HuH-7.5 (cell line): ENCODE measurements around the gene GJA10.

Experiments
- DNase-seq: peaks from one replicate; pipeline ENCODE4 v3.0.0; 2011; ENCODE audit warnings: low spot score

The GJA10 gene

GRCh38 chr6:89917216-89917615, 22.9 kb downstream of the GJA10 start:
- no peak for DNase-seq

- DNase-seq: no peak
These were observed 23.6 kb downstream of the GJA10 start for GRCh38 chr6:89917801-89918366.

GRCh38 chr6:89921197-89921596, 26.9 kb downstream of the GJA10 start:
- DNase-seq: no peak

GRCh38 chr6:89921691-89922090, 27.4 kb downstream of the GJA10 start:
- no peak for DNase-seq

- no peak for DNase-seq
These were observed 30.0 kb downstream of the GJA10 start for GRCh38 chr6:89924231-89924630.

- no peak for DNase-seq
These were observed 31.6 kb downstream of the GJA10 start for GRCh38 chr6:89925826-89926225.

- DNase-seq: no peak
These were observed 33.0 kb downstream of the GJA10 start for GRCh38 chr6:89927264-89927663.

- no peak for DNase-seq
These were observed 33.7 kb downstream of the GJA10 start for GRCh38 chr6:89927791-89928550.

GRCh38 chr6:89928604-89929003, 34.3 kb downstream of the GJA10 start:
- DNase-seq: no peak

- no peak for DNase-seq
These were observed 36.5 kb downstream of the GJA10 start for GRCh38 chr6:89930789-89931188.

GRCh38 chr6:89932245-89932802, 38.1 kb downstream of the GJA10 start:
- no peak for DNase-seq

- no peak for DNase-seq
These were observed 40.6 kb downstream of the GJA10 start for GRCh38 chr6:89934685-89935366.

- no peak for DNase-seq
These were observed 41.9 kb downstream of the GJA10 start for GRCh38 chr6:89936177-89936576.

- DNase-seq: no peak
These were observed 43.7 kb downstream of the GJA10 start for GRCh38 chr6:89938014-89938413.

GRCh38 chr6:89939144-89939543, 44.9 kb downstream of the GJA10 start:
- DNase-seq: no peak

- DNase-seq: peak; percentile 86
These were observed 46.2 kb downstream of the GJA10 start for GRCh38 chr6:89940225-89941027.

GRCh38 chr6:89941031-89941762, 46.9 kb downstream of the GJA10 start:
- DNase-seq: peak; percentile 34

GRCh38 chr6:89941763-89942497, 47.7 kb downstream of the GJA10 start:
- no peak for DNase-seq

GRCh38 chr6:89942601-89943000, 48.3 kb downstream of the GJA10 start:
- no peak for DNase-seq

- no peak for DNase-seq
These were observed 50.0 kb downstream of the GJA10 start for GRCh38 chr6:89944181-89944755.
